NCI-H1105 (cell line): ENCODE data around the gene C1D.
"Not testable (repeated sequence)": the region's sequence is repeated elsewhere in the genome, so short reads cannot be mapped to it uniquely, and the experiment has no call there.

ENCODE experiments used
- DNase-seq: peaks from one replicate; lab custom pipeline; 2025; lab: John Stamatoyannopoulos, UW

The C1D gene

GRCh38 chr2:68062680-68063387, at the start of gene C1D:
C1D (minus strand) TSS chr2:68063004; CDS start chr2:68047310, 15,694 bp downstream.
- peak; percentile 86 for DNase-seq

GRCh38 chr2:68110102-68110501, 47.3 kb upstream of the C1D start:
- no peak for DNase-seq

GRCh38 chr2:68108120-68108519, 45.3 kb upstream of the C1D start:
- no peak for DNase-seq

- no peak for DNase-seq
These were observed 44.7 kb upstream of the C1D start for GRCh38 chr2:68107475-68107874.

- no peak for DNase-seq
These were observed 41.5 kb upstream of the C1D start for GRCh38 chr2:68104111-68104835.

- DNase-seq: no peak
These were observed 40.9 kb upstream of the C1D start for GRCh38 chr2:68103709-68104055.

GRCh38 chr2:68103030-68103708, 40.4 kb upstream of the C1D start:
- DNase-seq: no peak

- DNase-seq: no peak
These were observed 37.4 kb upstream of the C1D start for GRCh38 chr2:68100189-68100588.

GRCh38 chr2:68099260-68099659, 36.5 kb upstream of the C1D start:
- no peak for DNase-seq

GRCh38 chr2:68098291-68098797, 35.5 kb upstream of the C1D start:
- no peak for DNase-seq

GRCh38 chr2:68094111-68094510, 31.3 kb upstream of the C1D start:
- no peak for DNase-seq

GRCh38 chr2:68093634-68094033, 30.8 kb upstream of the C1D start:
- no peak for DNase-seq

- DNase-seq: no peak
These were observed 28.7 kb upstream of the C1D start for GRCh38 chr2:68091439-68092034.

- peak; percentile 54 for DNase-seq
These were observed 27.2 kb upstream of the C1D start for GRCh38 chr2:68089961-68090360.

- DNase-seq: no peak
These were observed 26.1 kb upstream of the C1D start for GRCh38 chr2:68088940-68089339.

GRCh38 chr2:68086166-68086565, 23.4 kb upstream of the C1D start:
- no peak for DNase-seq

GRCh38 chr2:68083346-68083745, 20.5 kb upstream of the C1D start:
- no peak for DNase-seq

GRCh38 chr2:68074050-68074449, 11.2 kb upstream of the C1D start:
- DNase-seq: no peak

GRCh38 chr2:68063797-68064646, 1.2 kb upstream of the C1D start:
- not testable (repeated sequence) for DNase-seq

GRCh38 chr2:68060652-68061051, 2.2 kb downstream of the C1D start:
- no peak for DNase-seq

GRCh38 chr2:68059784-68060525, 2.8 kb downstream of the C1D start:
- DNase-seq: no peak
